GM21825 (cell line): ENCODE measurements around the gene EXOC1.
"Not testable (repeated sequence)": the region's sequence is repeated elsewhere in the genome, so short reads cannot be mapped to it uniquely, and the experiment has no call there.

ENCODE experiments used
- ATAC-seq: cut with Tn5 transposase; IDR thresholded peaks from one replicate; pipeline ENCODE4 v1.9.1; 2021; ENCODE audit warnings: mild to moderate bottlenecking, moderate library complexity; ENCODE audit not compliant: unreplicated experiment

The EXOC1 gene

GRCh38 chr4:55903577-55903976, 50.1 kb downstream of the EXOC1 start:
- ATAC-seq, result no peak

GRCh38 chr4:55904576-55904975, 51.1 kb downstream of the EXOC1 start:
- no peak for ATAC-seq

- no peak for ATAC-seq
Measured at GRCh38 chr4:55906323-55906722, 52.9 kb downstream of the EXOC1 start.

- no peak for ATAC-seq
Measured at GRCh38 chr4:55906989-55907388, 53.5 kb downstream of the EXOC1 start.

GRCh38 chr4:55907469-55907868, 54.0 kb downstream of the EXOC1 start:
- no peak for ATAC-seq

- ATAC-seq, result no peak
Measured at GRCh38 chr4:55910140-55910539, 56.7 kb downstream of the EXOC1 start.

GRCh38 chr4:55912249-55912648, 58.8 kb downstream of the EXOC1 start:
- ATAC-seq, result no peak

- no peak for ATAC-seq
Measured at GRCh38 chr4:55920571-55920970, 67.1 kb downstream of the EXOC1 start.

GRCh38 chr4:55921093-55921492, 67.6 kb downstream of the EXOC1 start:
- ATAC-seq, result no peak

GRCh38 chr4:55925241-55925640, 71.8 kb downstream of the EXOC1 start:
- no peak for ATAC-seq

GRCh38 chr4:55926610-55927009, 73.2 kb downstream of the EXOC1 start:
- ATAC-seq, result no peak

- ATAC-seq, result no peak
Measured at GRCh38 chr4:55927803-55928437, 74.5 kb downstream of the EXOC1 start.

GRCh38 chr4:55928846-55929245, 75.4 kb downstream of the EXOC1 start:
- ATAC-seq, result no peak

GRCh38 chr4:55931043-55931442, 77.6 kb downstream of the EXOC1 start:
- ATAC-seq, result no peak

- no peak for ATAC-seq
Measured at GRCh38 chr4:55931833-55932232, 78.4 kb downstream of the EXOC1 start.

GRCh38 chr4:55932511-55932910, 79.1 kb downstream of the EXOC1 start:
- ATAC-seq, result no peak

GRCh38 chr4:55933611-55934010, 80.2 kb downstream of the EXOC1 start:
- no peak for ATAC-seq

GRCh38 chr4:55935907-55936306, 82.5 kb downstream of the EXOC1 start:
- ATAC-seq, result not testable (repeated sequence)

- no peak for ATAC-seq
Measured at GRCh38 chr4:55938481-55938880, 85.0 kb downstream of the EXOC1 start.

- no peak for ATAC-seq
Measured at GRCh38 chr4:55939421-55939820, 86.0 kb downstream of the EXOC1 start.

GRCh38 chr4:55941881-55942396, 88.5 kb downstream of the EXOC1 start:
- ATAC-seq, result no peak

- peak; percentile 29 for ATAC-seq
Measured at GRCh38 chr4:55947254-55947882, 93.9 kb downstream of the EXOC1 start.
